Right lobe of liver (tissue), 4 donors: ENCODE data around the gene KANSL2.

ENCODE experiments used
- CTCF ChIP-seq, 4 donors: fragments of 200-600 bp in 3 of 4; fragments of 450-650 bp in 1 of 4; IDR thresholded peaks; one replicate each; pipeline versions ENCODE4 v1.5.1 to v1.8.0; 2016 to 2022; ENCODE audit warnings: antibody characterized with exemption in 4 of 4, mild to moderate bottlenecking in 2 of 4
- POLR2A ChIP-seq: fragments of 450-650 bp; IDR thresholded peaks from one replicate; pipeline ENCODE4 v1.6.1; 2017; ENCODE audit warnings: antibody characterized with exemption, mild to moderate bottlenecking
- donor health status: DM: no; HTN: no; CAD: no.
- donor health status: DM: no; HTN: no; CAD: no.
- donor health status: DM: no; HTN: yes; CAD: no.

GRCh38 chr12:48712209-48712608 lies 30.2 kb upstream of the KANSL2 start:
- TF ChIP-seq POLR2A: no peak
- no peak for TF ChIP-seq CTCF (IDR thresholded peaks at IDR 0.05)
